Neuronal stem cell (in vitro differentiated cells): ENCODE results near the gene RBP5.
"Not testable (repeated sequence)": the region's sequence is repeated elsewhere in the genome, so short reads cannot be mapped to it uniquely, and the experiment has no call there.

Experiments
- DNase-seq: peaks from one replicate; pipeline ENCODE4 v3.0.0-alpha.2; 2013; ENCODE audit warnings: low spot score
- H2AFZ ChIP-seq: one replicate; pipeline ENCODE4 v1.6.1; 2013; ENCODE audit warnings: mild to moderate bottlenecking, low read length, inconsistent platforms
- H2AK5ac ChIP-seq: 2 replicates; pipeline ENCODE4 v1.6.1; 2013; ENCODE audit warnings: low read depth, mild to moderate bottlenecking, inconsistent platforms, low read length, moderate library complexity, mixed read lengths
- H2BK120ac ChIP-seq: 2 replicates; pipeline ENCODE4 v1.6.1; 2013; ENCODE audit warnings: low read depth, mild to moderate bottlenecking, inconsistent platforms, low read length, moderate library complexity, mixed read lengths
- H2BK12ac ChIP-seq: one replicate; pipeline ENCODE4 v1.6.1; 2013; ENCODE audit warnings: low read length, inconsistent platforms
- H2BK15ac ChIP-seq: 2 replicates; pipeline ENCODE4 v1.6.1; 2013; ENCODE audit warnings: mild to moderate bottlenecking, low read length, inconsistent platforms, mixed read lengths
- H2BK5ac ChIP-seq: one replicate; pipeline ENCODE4 v1.6.1; 2013; ENCODE audit warnings: inconsistent platforms, mild to moderate bottlenecking, low read length, moderate library complexity
- H3K14ac ChIP-seq: one replicate; pipeline ENCODE4 v1.6.1; 2013; ENCODE audit warnings: low read length, inconsistent platforms
- H3K18ac ChIP-seq: 2 replicates; pipeline ENCODE4 v1.6.1; 2013; ENCODE audit warnings: low read length, inconsistent platforms
- H3K23ac ChIP-seq: 2 replicates; pipeline ENCODE4 v1.6.1; 2013; ENCODE audit warnings: low read depth, mild to moderate bottlenecking, mixed read lengths, low read length, inconsistent platforms; ENCODE audit not compliant: poor library complexity
- H3K27ac ChIP-seq: replicated peaks from 3 replicates; pipeline ENCODE4 v1.5.1; 2013; ENCODE audit warnings: low read length, inconsistent platforms
- H3K27me3 ChIP-seq, 3 experiments: 2 replicates each; pipeline ENCODE4 v1.6.1; 2013; ENCODE audit warnings: low read length in 3 of 3, mild to moderate bottlenecking in 2 of 3, inconsistent platforms in 1 of 3, low read depth in 1 of 3, mixed read lengths in 1 of 3, moderate library complexity in 1 of 3; ENCODE audit not compliant: control insufficient read depth in 3 of 3, insufficient read depth in 3 of 3
- H3K36me3 ChIP-seq, 2 donors: replicated peaks in 1 of 2; 2 replicates each; pipeline ENCODE4 v1.6.1; 2013; ENCODE audit warnings: low read length in 2 of 2; ENCODE audit not compliant: control insufficient read depth in 2 of 2, insufficient read depth in 2 of 2
- H3K4ac ChIP-seq: 2 replicates; pipeline ENCODE4 v1.6.1; 2013; ENCODE audit warnings: inconsistent platforms, mild to moderate bottlenecking, low read length, moderate library complexity
- H3K4me1 ChIP-seq, 2 donors: 1 replicate in 1 of 2; 2 replicates in 1 of 2; pipeline ENCODE4 v1.6.1; 2013; ENCODE audit warnings: low read length in 2 of 2, low read depth in 1 of 2; ENCODE audit not compliant: control insufficient read depth in 2 of 2, insufficient read depth in 1 of 2
- H3K4me2 ChIP-seq: one replicate; pipeline ENCODE4 v1.6.1; 2013; ENCODE audit warnings: mild to moderate bottlenecking, low read length, inconsistent platforms; ENCODE audit not compliant: insufficient read depth, poor library complexity, severe bottlenecking
- H3K4me3 ChIP-seq, 2 donors: 2 replicates each; pipeline ENCODE4 v1.5.1; 2013; ENCODE audit warnings: low read length in 2 of 2, mild to moderate bottlenecking in 2 of 2, inconsistent platforms in 1 of 2, moderate library complexity in 1 of 2
- H3K79me1 ChIP-seq: one replicate; pipeline ENCODE4 v1.6.1; 2013; ENCODE audit warnings: low read depth, mild to moderate bottlenecking, inconsistent platforms, low read length, moderate library complexity
- H3K9ac ChIP-seq: one replicate; pipeline ENCODE4 v1.6.1; 2013; ENCODE audit warnings: mild to moderate bottlenecking, low read depth, low read length, inconsistent platforms; ENCODE audit not compliant: poor library complexity
- H3K9me3 ChIP-seq, 2 donors: replicated peaks in 1 of 2; 2 replicates each; pipeline versions ENCODE3 to v1.6.1; 2013; ENCODE audit warnings: low read length in 2 of 2, mild to moderate bottlenecking in 2 of 2, inconsistent platforms in 1 of 2, low read depth in 1 of 2, mixed read lengths in 1 of 2, moderate library complexity in 1 of 2; ENCODE audit not compliant: control insufficient read depth in 2 of 2, insufficient read depth in 1 of 2
- H4K8ac ChIP-seq: one replicate; pipeline ENCODE4 v1.6.1; 2013; ENCODE audit warnings: low read depth, mild to moderate bottlenecking, inconsistent platforms, low read length, moderate library complexity
- H4K91ac ChIP-seq: one replicate; pipeline ENCODE4 v1.6.1; 2013; ENCODE audit warnings: low read length, low read depth, mild to moderate bottlenecking, inconsistent platforms; ENCODE audit not compliant: poor library complexity
- WGBS, 2 donors: extraction: QIAGEN DNeasy Blood & Tissue Kit; methylation state at CpG; one replicate each; pipeline ENCODE4 v1.1.7; 2013; ENCODE audit warnings: missing lambda C conversion rate in 2 of 2, mixed read lengths in 1 of 2; ENCODE audit not compliant: insufficient read length in 2 of 2, insufficient replicate concordance in 1 of 2; ENCODE audit errors: extremely low coverage in 2 of 2; 5-methylcytosine and 5-hydroxymethylcytosine counted together

RBP5 gene

GRCh38 chr12:7108003-7108795 lies 20.5 kb downstream of the RBP5 start:
- H4K8ac ChIP-seq = peak overlapping the region; percentile 56

GRCh38 chr12:7107636-7108002 lies 21.1 kb downstream of the RBP5 start:
- Histone ChIP-seq H2BK12ac (no peak overlapping the region), H4K91ac (no peak overlapping the region), H3K4ac (no peak overlapping the region), H3K23ac (peak overlapping the region; percentile 12), H2BK120ac (no peak overlapping the region), H3K4me2 (peak overlapping the region; percentile 85), H4K8ac (peak overlapping the region; percentile 55), H3K27me3 (no peaks in the 10 kb centered on the region), H2BK5ac (peak overlapping the region; percentile 91), H2BK15ac (no peak overlapping the region), H3K9me3 (peaks cover 2 to 16% of the 10 kb centered on the region in 2 donors), H2AFZ (peak overlapping the region; percentile 90), H3K4me1 (peaks cover 2 to 8% of the 10 kb centered on the region in 2 donors), H3K18ac (peak overlapping the region; percentile 94), H2AK5ac (peak overlapping the region; percentile 91), H3K9ac (peak overlapping the region; percentile 92), H3K79me1 (peaks cover 2% of the 10 kb centered on the region), H3K36me3 (peaks cover 3 to 23% of the 10 kb centered on the region in 2 donors), H3K4me3 (peak overlapping the region; percentile 64 to 76), H3K14ac (no peak overlapping the region), H3K27ac (peak overlapping the region; percentile 41)
- WGBS, 2 donors = no CpG with 5 or more reads among the region's 3 CpGs
- no peak for DNase-seq

More at GRCh38 chr12:7108003-7108795, 20.5 kb downstream of the RBP5 start:
- Histone ChIP-seq H3K4ac (no peak overlapping the region), H3K18ac (peak overlapping the region; percentile 94), H2AK5ac (peak overlapping the region; percentile 91), H3K36me3 (peaks cover 3 to 21% of the 10 kb centered on the region in 2 donors), H3K79me1 (peaks cover 2% of the 10 kb centered on the region), H3K27me3 (no peaks in the 10 kb centered on the region), H2AFZ (peak overlapping the region; percentile 90), H3K4me1 (peaks cover 2 to 8% of the 10 kb centered on the region in 2 donors), H3K4me3 (peak overlapping the region; percentile 64 to 76), H4K91ac (no peak overlapping the region), H3K4me2 (peak overlapping the region; percentile 85), H2BK5ac (peak overlapping the region; percentile 91), H3K14ac (no peak overlapping the region), H3K23ac (peak overlapping the region; percentile 12), H2BK120ac (peak overlapping the region; percentile 97), H3K9me3 (peaks cover 2 to 16% of the 10 kb centered on the region in 2 donors), H3K9ac (peak overlapping the region; percentile 92), H2BK12ac (peak overlapping the region; percentile 67), H3K27ac (peak overlapping the region; percentile 41), H2BK15ac (peak overlapping the region; percentile 96)
- no CpG with 5 or more reads among the region's 30 CpGs for WGBS, 2 donors
- peak; percentile 41 for DNase-seq

GRCh38 chr12:7107181-7107580 lies 21.5 kb downstream of the RBP5 start:
- H3K27ac ChIP-seq, H3K23ac ChIP-seq, H2AK5ac ChIP-seq, H3K4ac ChIP-seq, DNase-seq, H3K27me3 ChIP-seq, H2AFZ ChIP-seq, H3K4me3 ChIP-seq, H3K4me1 ChIP-seq, H4K91ac ChIP-seq, H3K79me1 ChIP-seq, H2BK15ac ChIP-seq, H3K9ac ChIP-seq, H3K14ac ChIP-seq, H2BK5ac ChIP-seq, H2BK120ac ChIP-seq, H3K4me2 ChIP-seq, H4K8ac ChIP-seq, H3K18ac ChIP-seq, H2BK12ac ChIP-seq: not testable (repeated sequence)
- no CpG with 5 or more reads among the region's 5 CpGs for WGBS, 2 donors
- peaks cover 3 to 28% of the 10 kb centered on the region in 2 donors for H3K36me3 ChIP-seq
- peaks cover 2 to 16% of the 10 kb centered on the region in 2 donors for H3K9me3 ChIP-seq

GRCh38 chr12:7106082-7106481 lies 22.6 kb downstream of the RBP5 start:
- Histone ChIP-seq H2AFZ (no peak overlapping the region), H3K14ac (no peak overlapping the region), H3K23ac (no peak overlapping the region), H2BK15ac (no peak overlapping the region), H4K91ac (no peak overlapping the region), H3K4me3 (no peak overlapping the region), H3K9me3 (peaks cover 2 to 16% of the 10 kb centered on the region in 2 donors), H3K36me3 (peaks cover 3 to 32% of the 10 kb centered on the region in 2 donors), H2BK120ac (no peak overlapping the region), H3K4me2 (no peak overlapping the region), H3K27ac (no peak overlapping the region), H2BK5ac (no peak overlapping the region), H3K18ac (no peak overlapping the region), H3K79me1 (peaks cover 2% of the 10 kb centered on the region), H4K8ac (no peak overlapping the region), H3K9ac (no peak overlapping the region), H3K4ac (no peak overlapping the region), H3K4me1 (peaks cover 2 to 8% of the 10 kb centered on the region in 2 donors), H3K27me3 (no peaks in the 10 kb centered on the region), H2AK5ac (no peak overlapping the region), H2BK12ac (no peak overlapping the region)
- no peak for DNase-seq
- no CpG with 5 or more reads among the region's 1 CpG for WGBS, 2 donors
